Measurements from ENCODE around the gene PDK1.

DNA sequence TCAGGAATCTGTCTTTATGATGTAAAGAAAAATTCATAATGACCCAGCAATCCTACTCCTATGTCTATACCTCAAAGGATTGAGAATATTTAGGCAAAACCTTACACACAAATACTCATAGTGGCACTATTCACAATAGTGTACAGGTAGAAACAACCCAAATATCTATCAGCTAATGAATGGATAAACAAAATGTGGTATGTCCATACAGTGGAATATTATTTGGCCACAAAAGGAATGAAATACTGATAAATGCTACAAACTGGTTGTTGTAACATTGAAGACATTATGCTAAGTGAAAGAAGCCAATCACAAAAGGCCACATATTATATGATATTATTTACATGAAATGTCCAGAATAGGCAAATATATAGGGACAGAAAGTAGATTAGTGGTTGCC lies 24.7 kb downstream of the PDK1 start:
- TF ChIP-seq, protein P1, sequence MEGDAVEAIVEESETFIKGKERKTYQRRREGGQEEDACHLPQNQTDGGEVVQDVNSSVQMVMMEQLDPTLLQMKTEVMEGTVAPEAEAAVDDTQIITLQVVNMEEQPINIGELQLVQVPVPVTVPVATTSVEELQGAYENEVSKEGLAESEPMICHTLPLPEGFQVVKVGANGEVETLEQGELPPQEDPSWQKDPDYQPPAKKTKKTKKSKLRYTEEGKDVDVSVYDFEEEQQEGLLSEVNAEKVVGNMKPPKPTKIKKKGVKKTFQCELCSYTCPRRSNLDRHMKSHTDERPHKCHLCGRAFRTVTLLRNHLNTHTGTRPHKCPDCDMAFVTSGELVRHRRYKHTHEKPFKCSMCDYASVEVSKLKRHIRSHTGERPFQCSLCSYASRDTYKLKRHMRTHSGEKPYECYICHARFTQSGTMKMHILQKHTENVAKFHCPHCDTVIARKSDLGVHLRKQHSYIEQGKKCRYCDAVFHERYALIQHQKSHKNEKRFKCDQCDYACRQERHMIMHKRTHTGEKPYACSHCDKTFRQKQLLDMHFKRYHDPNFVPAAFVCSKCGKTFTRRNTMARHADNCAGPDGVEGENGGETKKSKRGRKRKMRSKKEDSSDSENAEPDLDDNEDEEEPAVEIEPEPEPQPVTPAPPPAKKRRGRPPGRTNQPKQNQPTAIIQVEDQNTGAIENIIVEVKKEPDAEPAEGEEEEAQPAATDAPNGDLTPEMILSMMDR (IDR thresholded peaks at IDR 0.05) = no peak
- TF ChIP-seq POLR2AphosphoS5 (IDR thresholded peaks at IDR 0.05; ENCODE audit: low read depth, low read length) (no peak), REST (IDR thresholded peaks at IDR 0.05; ENCODE audit: insufficient read depth in 1 of 2, low read depth in 2 of 2, low read length in 1 of 2) (no peak), TCF7L2 (IDR thresholded peaks at IDR 0.05; ENCODE audit: low read depth, low read length) (no peak)
